K562 (cell line): ENCODE data around the gene MAML3.

Experiments used
- CHCHD3 ChIP-seq: fragments of 250-450 bp; sonication (Bioruptor Pico); IDR thresholded peaks from 2 replicates; pipeline ENCODE4 v2.1.2; 2022; ENCODE audit warnings: mild to moderate bottlenecking
- POLR2AphosphoS2 ChIP-seq: IDR thresholded peaks from 2 replicates; pipeline ENCODE4 v1.6.1; 2012; ENCODE audit warnings: low read length, improper control_type of control experiment
- PTTG1 ChIP-seq: fragments of 450-650 bp; IDR thresholded peaks from 2 replicates; pipeline ENCODE4 v1.6.1; 2016; ENCODE audit warnings: low read depth, mild to moderate bottlenecking, missing genetic modification characterization, missing compliant biosample characterization
- RCOR1 ChIP-seq, 2 experiments: IDR thresholded peaks; 2 replicates each; pipeline ENCODE4 v1.6.1; 2012; ENCODE audit warnings: low read depth in 2 of 2, low read length in 2 of 2, borderline replicate concordance in 1 of 2, improper control_type of control experiment in 1 of 2
- RFX5 ChIP-seq: IDR thresholded peaks from 2 replicates; pipeline ENCODE4 v1.6.1; 2011; ENCODE audit warnings: low read depth, mild to moderate bottlenecking, improper control_type of control experiment, low read length
- U2AF1 ChIP-seq: fragments of 200-400 bp; formaldehyde crosslinking; optimal IDR thresholded peaks from 2 replicates; pipeline ENCODE3; 2017; ENCODE audit warnings: mild to moderate bottlenecking, low read depth, low read length, moderate library complexity
- TF ChIP-seq, protein P1 (sequence below), 3 experiments: IDR thresholded peaks in 2 of 3; conservative IDR thresholded peaks in 1 of 3; 2 replicates each; pipeline ENCODE4 v1.5.1; 2011 to 2012; ENCODE audit warnings: low read length in 3 of 3, mild to moderate bottlenecking in 3 of 3, control low read depth in 2 of 3, improper control_type of control experiment in 1 of 3, inconsistent platforms in 1 of 3, low read depth in 1 of 3, mixed read lengths in 1 of 3, moderate library complexity in 1 of 3; ENCODE audit not compliant: insufficient read depth in 2 of 3
- TF ChIP-seq, protein P2 (sequence below): fragments of 450-650 bp; formaldehyde crosslinking; IDR thresholded peaks from 2 replicates; pipeline ENCODE4 v1.4.0; 2022; ENCODE audit warnings: missing genetic modification characterization
- TF ChIP-seq, protein P3 (sequence below): sonication (generic); formaldehyde crosslinking; IDR thresholded peaks from 2 replicates; pipeline ENCODE4 v1.8.1; 2023; ENCODE audit warnings: mild to moderate bottlenecking, missing genetic modification reagents
- TF ChIP-seq, protein P4 (sequence below): sonication (generic); formaldehyde crosslinking; IDR thresholded peaks from 2 replicates; pipeline ENCODE4 v1.8.1; 2023; ENCODE audit warnings: mild to moderate bottlenecking, missing genetic modification reagents

DNA sequence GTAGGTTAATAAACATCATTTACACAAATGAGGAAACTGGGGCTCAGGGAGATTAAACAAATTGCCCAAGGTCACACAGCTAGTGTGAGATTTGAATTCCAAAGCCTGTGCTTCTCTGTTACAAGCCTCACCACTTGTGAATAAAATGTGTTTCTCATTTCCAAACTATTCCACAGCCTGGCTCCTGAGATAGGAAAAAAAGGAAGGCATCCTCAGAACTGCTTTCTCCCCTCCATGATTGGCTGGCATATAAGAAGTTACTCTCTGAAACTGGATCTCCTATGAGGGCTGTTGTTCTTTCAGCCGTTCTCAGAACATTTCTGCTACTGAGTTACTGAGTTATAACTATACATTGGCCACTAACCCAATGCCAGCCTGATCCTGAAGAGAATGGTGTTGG is 237.9 kb downstream of the MAML3 start:
- TF ChIP-seq CHCHD3 (CRISPR knock-in tag) (no peak), PTTG1 (tag) (no peak), RCOR1 (IDR thresholded peaks at IDR 0.05; ENCODE audit: borderline replicate concordance in 1 of 2, low read depth in 2 of 2, low read length in 2 of 2) (no peak), U2AF1 (no peak), RFX5 (no peak), POLR2AphosphoS2 (no peak)
- TF ChIP-seq, protein P1, sequence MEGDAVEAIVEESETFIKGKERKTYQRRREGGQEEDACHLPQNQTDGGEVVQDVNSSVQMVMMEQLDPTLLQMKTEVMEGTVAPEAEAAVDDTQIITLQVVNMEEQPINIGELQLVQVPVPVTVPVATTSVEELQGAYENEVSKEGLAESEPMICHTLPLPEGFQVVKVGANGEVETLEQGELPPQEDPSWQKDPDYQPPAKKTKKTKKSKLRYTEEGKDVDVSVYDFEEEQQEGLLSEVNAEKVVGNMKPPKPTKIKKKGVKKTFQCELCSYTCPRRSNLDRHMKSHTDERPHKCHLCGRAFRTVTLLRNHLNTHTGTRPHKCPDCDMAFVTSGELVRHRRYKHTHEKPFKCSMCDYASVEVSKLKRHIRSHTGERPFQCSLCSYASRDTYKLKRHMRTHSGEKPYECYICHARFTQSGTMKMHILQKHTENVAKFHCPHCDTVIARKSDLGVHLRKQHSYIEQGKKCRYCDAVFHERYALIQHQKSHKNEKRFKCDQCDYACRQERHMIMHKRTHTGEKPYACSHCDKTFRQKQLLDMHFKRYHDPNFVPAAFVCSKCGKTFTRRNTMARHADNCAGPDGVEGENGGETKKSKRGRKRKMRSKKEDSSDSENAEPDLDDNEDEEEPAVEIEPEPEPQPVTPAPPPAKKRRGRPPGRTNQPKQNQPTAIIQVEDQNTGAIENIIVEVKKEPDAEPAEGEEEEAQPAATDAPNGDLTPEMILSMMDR (IDR thresholded peaks at IDR 0.05 in 2 of 3, conservative IDR thresholded peaks at IDR 0.05 in 1 of 3; ENCODE audit: insufficient read depth in 2 of 3, low read depth in 1 of 3, low read length in 3 of 3) = no peak
- TF ChIP-seq, protein P2, sequence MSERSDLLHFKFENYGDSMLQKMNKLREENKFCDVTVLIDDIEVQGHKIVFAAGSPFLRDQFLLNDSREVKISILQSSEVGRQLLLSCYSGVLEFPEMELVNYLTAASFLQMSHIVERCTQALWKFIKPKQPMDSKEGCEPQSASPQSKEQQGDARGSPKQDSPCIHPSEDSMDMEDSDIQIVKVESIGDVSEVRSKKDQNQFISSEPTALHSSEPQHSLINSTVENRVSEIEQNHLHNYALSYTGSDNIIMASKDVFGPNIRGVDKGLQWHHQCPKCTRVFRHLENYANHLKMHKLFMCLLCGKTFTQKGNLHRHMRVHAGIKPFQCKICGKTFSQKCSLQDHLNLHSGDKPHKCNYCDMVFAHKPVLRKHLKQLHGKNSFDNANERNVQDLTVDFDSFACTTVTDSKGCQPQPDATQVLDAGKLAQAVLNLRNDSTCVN (CRISPR knock-in tag) = no peak
- TF ChIP-seq, protein P3, sequence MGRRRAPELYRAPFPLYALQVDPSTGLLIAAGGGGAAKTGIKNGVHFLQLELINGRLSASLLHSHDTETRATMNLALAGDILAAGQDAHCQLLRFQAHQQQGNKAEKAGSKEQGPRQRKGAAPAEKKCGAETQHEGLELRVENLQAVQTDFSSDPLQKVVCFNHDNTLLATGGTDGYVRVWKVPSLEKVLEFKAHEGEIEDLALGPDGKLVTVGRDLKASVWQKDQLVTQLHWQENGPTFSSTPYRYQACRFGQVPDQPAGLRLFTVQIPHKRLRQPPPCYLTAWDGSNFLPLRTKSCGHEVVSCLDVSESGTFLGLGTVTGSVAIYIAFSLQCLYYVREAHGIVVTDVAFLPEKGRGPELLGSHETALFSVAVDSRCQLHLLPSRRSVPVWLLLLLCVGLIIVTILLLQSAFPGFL = no peak
- TF ChIP-seq, protein P4, sequence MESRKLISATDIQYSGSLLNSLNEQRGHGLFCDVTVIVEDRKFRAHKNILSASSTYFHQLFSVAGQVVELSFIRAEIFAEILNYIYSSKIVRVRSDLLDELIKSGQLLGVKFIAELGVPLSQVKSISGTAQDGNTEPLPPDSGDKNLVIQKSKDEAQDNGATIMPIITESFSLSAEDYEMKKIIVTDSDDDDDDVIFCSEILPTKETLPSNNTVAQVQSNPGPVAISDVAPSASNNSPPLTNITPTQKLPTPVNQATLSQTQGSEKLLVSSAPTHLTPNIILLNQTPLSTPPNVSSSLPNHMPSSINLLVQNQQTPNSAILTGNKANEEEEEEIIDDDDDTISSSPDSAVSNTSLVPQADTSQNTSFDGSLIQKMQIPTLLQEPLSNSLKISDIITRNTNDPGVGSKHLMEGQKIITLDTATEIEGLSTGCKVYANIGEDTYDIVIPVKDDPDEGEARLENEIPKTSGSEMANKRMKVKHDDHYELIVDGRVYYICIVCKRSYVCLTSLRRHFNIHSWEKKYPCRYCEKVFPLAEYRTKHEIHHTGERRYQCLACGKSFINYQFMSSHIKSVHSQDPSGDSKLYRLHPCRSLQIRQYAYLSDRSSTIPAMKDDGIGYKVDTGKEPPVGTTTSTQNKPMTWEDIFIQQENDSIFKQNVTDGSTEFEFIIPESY (CRISPR knock-in tag) = no peak
